ENCODE measurements around the gene TENT5A.

DNA sequence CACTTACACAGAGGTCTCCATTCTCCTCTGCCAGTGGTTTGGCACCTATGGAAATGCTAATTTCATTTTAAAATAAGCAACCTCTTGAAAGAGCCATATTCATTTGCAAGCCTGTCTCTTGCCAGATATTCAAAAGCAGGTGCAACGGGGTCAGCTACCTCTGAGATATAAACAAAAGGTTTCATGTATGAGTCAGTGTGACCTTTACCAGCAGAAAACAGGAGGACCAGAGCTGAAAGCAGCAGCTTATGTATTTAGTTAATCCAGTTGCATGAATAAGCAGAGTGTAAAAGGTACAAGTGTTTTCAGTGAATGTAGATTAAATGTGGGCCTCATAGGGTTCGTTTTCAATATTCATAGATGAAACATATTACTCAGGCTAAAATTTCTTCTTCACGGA lies 56.0 kb downstream of the TENT5A start:
- TF ChIP-seq, protein P1, sequence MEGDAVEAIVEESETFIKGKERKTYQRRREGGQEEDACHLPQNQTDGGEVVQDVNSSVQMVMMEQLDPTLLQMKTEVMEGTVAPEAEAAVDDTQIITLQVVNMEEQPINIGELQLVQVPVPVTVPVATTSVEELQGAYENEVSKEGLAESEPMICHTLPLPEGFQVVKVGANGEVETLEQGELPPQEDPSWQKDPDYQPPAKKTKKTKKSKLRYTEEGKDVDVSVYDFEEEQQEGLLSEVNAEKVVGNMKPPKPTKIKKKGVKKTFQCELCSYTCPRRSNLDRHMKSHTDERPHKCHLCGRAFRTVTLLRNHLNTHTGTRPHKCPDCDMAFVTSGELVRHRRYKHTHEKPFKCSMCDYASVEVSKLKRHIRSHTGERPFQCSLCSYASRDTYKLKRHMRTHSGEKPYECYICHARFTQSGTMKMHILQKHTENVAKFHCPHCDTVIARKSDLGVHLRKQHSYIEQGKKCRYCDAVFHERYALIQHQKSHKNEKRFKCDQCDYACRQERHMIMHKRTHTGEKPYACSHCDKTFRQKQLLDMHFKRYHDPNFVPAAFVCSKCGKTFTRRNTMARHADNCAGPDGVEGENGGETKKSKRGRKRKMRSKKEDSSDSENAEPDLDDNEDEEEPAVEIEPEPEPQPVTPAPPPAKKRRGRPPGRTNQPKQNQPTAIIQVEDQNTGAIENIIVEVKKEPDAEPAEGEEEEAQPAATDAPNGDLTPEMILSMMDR (IDR thresholded peaks at IDR 0.05): no peak
- no peak for TF ChIP-seq POLR2A (IDR thresholded peaks at IDR 0.05)

All from uterus (tissue), 2 donors.